K562 (cell line): ENCODE results near the gene ETS2.

Experiments
- ATF3 ChIP-seq, 2 experiments: fragments of 450-650 bp in 1 of 2; sonication (generic) in 1 of 2; formaldehyde crosslinking in 1 of 2; IDR thresholded peaks in 1 of 2; conservative IDR thresholded peaks in 1 of 2; 2 replicates each; pipeline versions ENCODE4 v1.6.1 to v1.8.1; 2016 to 2023; ENCODE audit warnings: mild to moderate bottlenecking in 2 of 2, moderate library complexity in 2 of 2, inconsistent platforms in 1 of 2, missing genetic modification reagents in 1 of 2
- CTCF ChIP-seq, 3 experiments: IDR thresholded peaks in 2 of 3; conservative IDR thresholded peaks in 1 of 3; 2 replicates each; pipeline ENCODE4 v1.5.1; 2011 to 2012; ENCODE audit warnings: low read length in 3 of 3, mild to moderate bottlenecking in 3 of 3, control low read depth in 2 of 3, improper control_type of control experiment in 1 of 3, inconsistent platforms in 1 of 3, low read depth in 1 of 3, mixed read lengths in 1 of 3, moderate library complexity in 1 of 3; ENCODE audit not compliant: insufficient read depth in 2 of 3
- NFIC ChIP-seq: fragments of 450-650 bp; IDR thresholded peaks from 2 replicates; pipeline ENCODE4 v1.6.1; 2017; ENCODE audit warnings: mild to moderate bottlenecking, inconsistent platforms
- POLR2AphosphoS5 ChIP-seq: IDR thresholded peaks from 2 replicates; pipeline ENCODE4 v1.6.1; 2011; ENCODE audit warnings: mild to moderate bottlenecking, low read depth, low read length, moderate library complexity; ENCODE audit not compliant: control insufficient read depth, insufficient read depth
- RAD21 ChIP-seq, 2 experiments: fragments of 250-450 bp in 1 of 2; fragments of 450-650 bp in 1 of 2; sonication (Bioruptor Pico) in 1 of 2; formaldehyde crosslinking in 1 of 2; IDR thresholded peaks in 1 of 2; conservative IDR thresholded peaks in 1 of 2; 2 replicates each; pipeline versions ENCODE4 v1.4.0 to v1.8.0; 2020 to 2022; ENCODE audit warnings: mild to moderate bottlenecking in 2 of 2, moderate library complexity in 1 of 2
- STAT5B ChIP-seq: fragments of 250-450 bp; sonication (Bioruptor Pico); IDR thresholded peaks from 2 replicates; pipeline ENCODE4 v1.8.0; 2021; ENCODE audit warnings: mild to moderate bottlenecking, inconsistent platforms
- TEAD4 ChIP-seq, 2 experiments: sonication (generic) in 1 of 2; formaldehyde crosslinking in 1 of 2; IDR thresholded peaks; 2 replicates each; pipeline versions ENCODE4 v1.6.1 to v1.8.0; 2012 to 2022; ENCODE audit warnings: borderline replicate concordance in 1 of 2, inconsistent platforms in 1 of 2, low read length in 1 of 2, mild to moderate bottlenecking in 1 of 2, missing genetic modification reagents in 1 of 2
- ZNF609 ChIP-seq: sonication (generic); formaldehyde crosslinking; IDR thresholded peaks from 2 replicates; pipeline ENCODE4 v1.8.1; 2023; ENCODE audit warnings: missing genetic modification reagents, mild to moderate bottlenecking, borderline replicate concordance

DNA sequence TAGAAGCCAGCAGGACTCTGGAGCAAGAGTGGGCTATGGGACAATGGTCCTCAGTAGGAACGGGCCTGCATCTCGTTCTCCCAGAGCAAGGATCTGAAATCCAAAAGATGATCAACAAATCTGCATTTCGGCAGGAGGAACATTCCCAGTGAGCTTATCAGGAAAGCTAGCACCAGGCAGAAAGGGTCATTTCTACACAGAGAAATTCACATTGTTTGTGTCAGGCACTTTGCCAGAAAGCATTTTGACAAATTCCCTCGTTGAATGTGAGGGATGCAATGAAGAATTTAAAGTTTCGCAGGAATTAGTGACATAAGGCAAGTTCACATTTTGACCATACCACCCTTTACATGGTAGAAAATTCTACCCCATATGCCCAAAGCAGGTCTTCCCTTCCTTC, 31.6 kb upstream of the ETS2 start:
- TF ChIP-seq RAD21 (CRISPR knock-in tag; conservative IDR thresholded peaks at IDR 0.05 in 1 of 2, IDR thresholded peaks at IDR 0.05 in 1 of 2), result no peak
- no peak for TF ChIP-seq ATF3 (IDR thresholded peaks at IDR 0.05)
- TF ChIP-seq ATF3 (CRISPR knock-in tag; conservative IDR thresholded peaks at IDR 0.05), result no peak
- TF ChIP-seq STAT5B (CRISPR knock-in tag), result no peak
- TF ChIP-seq ZNF609 (CRISPR knock-in tag), result no peak
- no peak for TF ChIP-seq POLR2AphosphoS5
- no peak for TF ChIP-seq NFIC
- TF ChIP-seq CTCF (IDR thresholded peaks at IDR 0.05 in 2 of 3, conservative IDR thresholded peaks at IDR 0.05 in 1 of 3; ENCODE audit: insufficient read depth in 2 of 3, low read depth in 1 of 3, low read length in 3 of 3), result no peak
- no peak for TF ChIP-seq TEAD4 (IDR thresholded peaks at IDR 0.05; ENCODE audit: low read length)
- no peak for TF ChIP-seq TEAD4 (CRISPR knock-in tag; IDR thresholded peaks at IDR 0.05; ENCODE audit: borderline replicate concordance)
